A204.1 (cell line): Measurements from ENCODE around the gene FLRT1.
"Not testable (repeated sequence)": the region's sequence is repeated elsewhere in the genome, so short reads cannot be mapped to it uniquely, and the experiment has no call there.

Experiments
- FAIRE-seq: peaks from 2 replicates; lab custom pipeline; 2012; peaks lifted over from hg19 to GRCh38; lab: Jason Lieb, UNC

Gene FLRT1

GRCh38 chr11:64025205-64025604 lies 10.5 kb upstream of the FLRT1 start:
- no peak for FAIRE-seq

GRCh38 chr11:64026575-64027205 lies 9.0 kb upstream of the FLRT1 start:
- FAIRE-seq = no peak

DNA sequence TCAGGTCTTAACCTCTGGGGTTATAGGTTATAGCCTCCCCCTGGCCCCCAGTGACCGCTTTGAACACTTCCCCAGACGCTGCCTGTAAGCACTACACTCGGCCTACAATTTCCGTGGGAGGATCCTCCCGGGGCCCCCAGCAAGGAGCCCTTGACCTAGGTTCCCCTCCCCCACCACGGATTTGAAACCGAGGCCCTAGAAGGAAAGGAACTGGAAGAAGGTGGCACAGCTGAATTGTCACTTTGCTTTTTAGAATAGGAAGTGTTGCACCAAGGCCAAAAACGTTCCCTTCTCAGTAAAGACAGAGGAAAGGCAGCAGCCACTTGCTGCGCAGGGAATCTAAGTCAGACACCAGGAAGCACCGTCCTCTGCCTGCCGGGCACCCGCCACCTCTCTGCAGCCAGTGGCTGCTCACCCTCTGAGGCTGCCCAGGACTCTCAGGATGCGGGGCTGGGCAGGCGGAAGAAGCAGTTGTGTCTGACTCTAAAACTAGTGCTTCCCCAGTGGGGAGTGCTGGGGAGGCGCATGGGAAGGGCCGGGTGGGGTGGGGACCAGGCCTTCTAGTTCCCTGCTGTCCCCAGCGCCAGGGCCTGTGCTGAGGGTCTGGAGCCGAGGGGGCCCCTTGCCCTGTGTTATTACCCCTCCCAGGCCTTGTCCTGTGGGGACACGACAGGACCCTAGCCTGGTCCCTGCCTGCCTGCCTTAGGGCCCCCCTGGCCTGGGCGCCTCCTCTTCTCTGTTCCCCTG lies 7.9 kb upstream of the FLRT1 start:
- no peak for FAIRE-seq

- no peak for FAIRE-seq
Measured at GRCh38 chr11:64028398-64029115, 7.2 kb upstream of the FLRT1 start.

DNA sequence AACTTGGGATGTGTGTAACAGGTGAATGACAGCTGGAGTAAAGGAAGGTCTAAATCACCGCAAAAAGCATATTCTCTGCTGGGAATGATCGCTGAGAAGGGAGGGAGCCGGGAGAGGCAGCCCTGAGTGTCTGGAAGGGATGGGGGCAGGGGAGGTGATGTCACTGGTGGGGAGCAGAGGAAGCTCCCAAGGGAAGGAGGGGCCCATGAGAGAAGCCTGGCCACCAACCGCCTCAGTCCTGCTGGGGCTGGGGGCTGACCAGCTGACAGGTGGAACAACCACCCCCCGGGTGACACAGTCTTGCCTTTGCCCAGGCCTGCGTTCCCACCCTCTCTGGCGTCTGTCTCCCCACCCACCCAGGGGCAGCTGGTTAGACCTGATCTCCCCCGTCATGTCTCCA lies 6.0 kb upstream of the FLRT1 start:
- FAIRE-seq = no peak

DNA sequence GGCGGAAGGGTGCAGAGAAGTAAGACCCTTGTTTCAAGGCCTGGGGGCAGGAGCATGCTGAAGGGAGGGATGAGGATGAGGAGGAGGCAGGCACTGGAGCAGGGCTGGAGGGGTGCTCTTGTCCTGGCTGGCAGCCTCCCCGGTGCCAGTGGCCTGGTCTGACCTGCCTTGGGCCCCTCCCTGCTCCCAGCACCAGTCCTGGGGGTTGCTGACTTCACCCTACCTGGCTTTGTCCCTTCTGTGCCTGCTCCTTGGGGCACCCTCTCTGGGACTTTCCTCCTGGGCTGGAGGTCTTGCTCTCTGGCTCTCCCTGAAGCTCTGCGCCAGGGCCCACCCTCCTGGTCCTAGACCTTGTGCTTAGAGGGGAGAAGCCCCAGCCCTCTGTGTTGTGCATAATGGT lies 4.7 kb upstream of the FLRT1 start:
- no peak for FAIRE-seq

DNA sequence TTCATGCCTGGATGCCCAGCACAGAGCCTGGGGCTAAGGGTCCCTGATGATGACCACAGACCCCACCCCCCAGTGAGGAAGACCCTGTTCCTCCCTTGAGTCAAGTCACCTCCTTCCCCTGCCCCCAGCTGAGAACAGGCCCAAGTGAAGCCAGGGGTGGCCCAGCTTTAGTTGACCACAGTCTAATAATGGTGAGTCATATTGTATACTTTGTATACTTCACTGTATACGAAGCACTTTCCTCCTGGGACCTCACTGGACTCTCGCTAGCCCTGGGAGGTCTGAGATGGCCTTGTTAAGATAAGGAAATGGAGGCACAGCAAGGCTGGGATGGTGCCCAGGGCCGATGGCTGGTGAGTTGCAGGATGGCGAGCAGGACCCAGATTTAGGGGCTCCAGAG lies 3.7 kb upstream of the FLRT1 start:
- FAIRE-seq = no peak

DNA sequence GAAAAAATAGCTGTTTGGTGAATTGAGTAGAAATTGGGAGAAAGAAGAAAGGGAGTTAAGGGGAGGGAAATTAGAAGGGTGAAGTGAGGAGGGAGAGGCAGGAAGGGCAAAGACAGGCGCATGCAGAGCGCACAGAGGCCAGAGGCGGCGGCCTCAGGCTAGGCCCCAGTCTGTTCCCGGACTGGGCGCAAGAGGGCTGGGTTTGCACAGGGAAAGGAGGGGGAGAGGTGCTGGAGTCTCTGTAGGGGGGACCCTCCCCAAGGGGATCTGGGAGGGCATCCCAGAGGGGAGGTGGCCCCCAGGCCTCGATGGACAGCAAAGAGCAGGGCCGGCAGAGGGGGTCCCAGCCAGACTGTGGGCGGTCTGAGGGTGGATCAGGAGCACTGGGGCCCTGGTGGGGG lies 1.3 kb upstream of the FLRT1 start:
- FAIRE-seq = no peak

- no peak for FAIRE-seq
Measured at GRCh38 chr11:64035081-64035524, 628 bp upstream of the FLRT1 start.

DNA sequence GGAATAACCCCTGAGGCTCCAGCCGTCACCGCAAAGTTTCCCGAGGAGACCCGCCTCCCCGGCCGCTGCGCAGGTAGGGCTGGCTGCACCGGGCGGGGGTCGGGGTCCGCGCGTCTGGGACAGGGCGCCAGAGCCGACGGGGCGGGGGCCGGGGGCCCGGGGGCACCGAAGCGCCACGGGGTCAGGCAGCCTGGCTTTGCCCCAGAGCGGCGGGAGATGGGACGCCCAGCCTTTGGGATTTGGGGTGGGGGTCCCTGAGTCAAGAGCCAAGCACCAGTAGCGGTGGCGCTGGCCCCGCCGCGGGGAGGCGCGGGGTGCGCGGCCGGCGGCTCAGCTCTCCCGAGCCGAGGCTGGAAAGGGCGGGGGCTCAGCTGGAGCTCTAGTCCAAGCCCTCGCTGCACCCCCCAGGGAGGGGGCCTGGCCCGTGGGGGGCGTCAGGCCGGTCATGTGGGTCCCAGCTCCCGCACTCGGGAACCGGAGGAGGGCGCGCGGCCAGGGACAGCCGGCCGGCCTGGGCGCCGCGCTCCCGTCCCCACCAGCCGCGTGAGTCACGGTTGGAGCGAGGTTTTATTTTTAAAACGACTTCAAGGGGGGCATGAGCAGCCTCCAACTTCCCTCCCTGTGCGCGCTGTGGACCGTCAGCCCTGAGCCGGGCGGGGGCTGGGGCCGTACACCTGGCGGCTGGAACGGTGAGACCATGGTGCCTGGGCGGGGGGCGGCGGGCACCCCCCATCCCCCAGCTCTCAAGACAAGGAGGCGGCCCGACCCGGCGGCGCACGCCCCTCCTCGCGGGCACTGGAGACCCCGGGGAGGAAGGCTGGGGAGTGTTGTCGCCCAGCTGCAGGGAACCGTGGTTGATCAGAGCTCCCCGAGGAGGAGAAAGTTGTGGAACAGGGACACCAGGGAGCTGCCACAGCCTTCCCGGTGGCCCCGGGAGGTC lies 626 bp downstream of the FLRT1 start:
- FAIRE-seq = no peak

- no peak for FAIRE-seq
Measured at GRCh38 chr11:64037027-64037634, 1.4 kb downstream of the FLRT1 start.

- no peak for FAIRE-seq
Measured at GRCh38 chr11:64038500-64038899, 2.8 kb downstream of the FLRT1 start.

GRCh38 chr11:64039012-64039665 lies 3.4 kb downstream of the FLRT1 start:
- no peak for FAIRE-seq

DNA sequence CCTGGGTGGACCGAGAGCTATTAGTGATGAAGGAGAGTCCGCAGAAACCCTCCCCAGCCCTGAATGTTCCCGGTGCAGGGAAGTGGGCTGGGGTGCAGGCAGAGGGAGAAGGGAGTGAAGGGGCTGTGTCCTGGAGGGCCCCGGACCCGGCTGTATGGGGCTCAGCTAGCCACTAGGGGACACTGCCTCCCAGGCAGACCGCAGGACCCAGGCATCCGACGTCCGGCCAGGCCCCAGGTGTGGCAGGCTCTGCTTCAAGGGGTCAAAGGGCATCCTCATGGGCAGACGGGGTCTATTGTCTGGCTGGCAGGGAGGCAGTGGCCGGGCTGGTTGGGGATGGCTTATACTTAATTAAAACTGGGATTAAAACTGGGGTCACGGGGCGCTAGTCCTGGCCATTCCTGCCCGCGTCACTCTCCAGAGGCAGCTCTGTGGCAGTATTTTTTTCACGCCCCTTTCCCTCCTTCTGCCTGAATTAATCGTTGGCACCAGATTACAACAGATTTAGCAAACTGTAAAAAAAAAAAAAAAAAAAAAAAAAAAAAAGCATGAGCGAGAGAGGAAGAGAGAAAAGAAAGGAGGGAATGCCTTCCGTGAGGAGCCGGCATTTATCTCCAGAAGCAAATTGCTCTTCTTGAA lies 5.1 kb downstream of the FLRT1 start:
- no peak for FAIRE-seq

DNA sequence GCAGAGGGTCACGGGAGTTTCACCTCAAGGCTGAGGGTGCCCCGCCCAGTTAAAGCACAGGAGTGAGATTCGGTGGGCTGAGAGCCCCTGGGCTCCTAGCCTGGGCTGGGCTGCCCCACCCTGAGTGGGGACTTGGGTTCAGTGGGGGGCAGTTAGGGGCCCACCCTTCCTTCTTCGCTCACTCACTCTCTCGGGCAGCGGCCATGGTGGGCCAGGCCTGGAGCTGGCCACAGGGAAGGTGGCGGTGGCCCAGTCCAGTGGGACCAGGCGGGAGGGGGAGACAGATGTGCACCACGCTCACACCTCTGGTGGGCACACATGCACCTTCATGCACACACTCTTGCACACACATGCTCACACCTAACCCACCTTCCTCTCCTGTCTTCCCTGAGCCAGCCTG lies 6.1 kb downstream of the FLRT1 start:
- FAIRE-seq = no peak

- no peak for FAIRE-seq
Measured at GRCh38 chr11:64042301-64042700, 6.6 kb downstream of the FLRT1 start.

DNA sequence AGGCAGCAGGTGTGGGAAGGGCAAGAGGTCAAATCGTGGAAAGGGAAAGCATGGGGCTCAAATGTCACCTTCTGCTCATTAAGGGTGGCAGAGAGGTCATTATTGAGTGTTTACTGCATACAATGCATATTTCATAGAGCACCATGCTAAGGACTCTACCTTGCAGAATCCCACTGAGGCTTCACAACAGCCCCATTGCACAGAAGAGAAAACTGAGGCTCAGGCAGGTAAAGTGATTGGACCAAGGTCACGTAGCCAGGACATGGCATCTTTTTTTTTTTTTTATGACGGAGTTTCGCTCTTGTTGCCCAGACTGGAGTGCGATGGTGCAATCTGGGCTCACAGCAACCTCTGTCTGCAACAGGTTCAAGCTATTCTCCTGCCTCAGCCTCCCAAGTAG lies 7.8 kb downstream of the FLRT1 start:
- no peak for FAIRE-seq

- no peak for FAIRE-seq
Measured at GRCh38 chr11:64044730-64045393, 9.1 kb downstream of the FLRT1 start.

DNA sequence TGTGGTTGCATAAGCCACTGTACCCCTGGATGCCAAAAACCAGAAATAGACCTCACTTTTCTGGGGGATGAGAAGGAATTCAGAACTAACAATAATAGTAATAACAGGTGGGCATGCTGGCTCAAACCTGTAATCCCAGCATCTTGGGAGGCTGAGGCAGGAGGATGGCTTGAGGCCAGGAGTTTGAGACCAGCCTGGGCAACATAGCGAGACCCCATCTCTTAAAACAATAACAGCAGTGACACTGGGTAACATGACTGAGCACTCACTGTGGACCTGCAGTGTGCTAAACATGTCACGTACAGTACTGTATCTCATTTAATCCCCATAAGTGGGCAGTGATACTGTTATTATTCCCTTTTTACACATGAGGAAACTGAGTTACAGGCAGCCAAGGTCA lies 10.0 kb downstream of the FLRT1 start:
- no peak for FAIRE-seq

GRCh38 chr11:64047373-64047772 lies 11.6 kb downstream of the FLRT1 start:
- FAIRE-seq = not testable (repeated sequence)
